H1 (cell line): ENCODE data around the gene RILP.

Experiments used
- EZH2 ChIP-seq: fragments of 200-600 bp; sonication (generic); IDR thresholded peaks from 2 replicates; pipeline ENCODE4 v1.7.1; 2012; ENCODE audit warnings: low read depth, mild to moderate bottlenecking, moderate library complexity, low read length, inconsistent platforms; ENCODE audit not compliant: severe bottlenecking
- USF2 ChIP-seq: IDR thresholded peaks from 2 replicates; pipeline ENCODE4 v1.6.1; 2011; ENCODE audit warnings: low read length, improper control_type of control experiment
- TF ChIP-seq, protein P1 (sequence below), 3 experiments: IDR thresholded peaks; 1 replicate in 2 of 3; 2 replicates in 1 of 3; pipeline versions ENCODE4 v1.5.1 to v1.6.1; 2011; ENCODE audit warnings: low read length in 3 of 3, mild to moderate bottlenecking in 3 of 3, inconsistent platforms in 2 of 3, low read depth in 1 of 3, moderate library complexity in 1 of 3; ENCODE audit not compliant: insufficient read depth in 1 of 3; ENCODE audit errors: control extremely low read depth in 1 of 3

- TF ChIP-seq EZH2: no peak
- TF ChIP-seq, protein P1, sequence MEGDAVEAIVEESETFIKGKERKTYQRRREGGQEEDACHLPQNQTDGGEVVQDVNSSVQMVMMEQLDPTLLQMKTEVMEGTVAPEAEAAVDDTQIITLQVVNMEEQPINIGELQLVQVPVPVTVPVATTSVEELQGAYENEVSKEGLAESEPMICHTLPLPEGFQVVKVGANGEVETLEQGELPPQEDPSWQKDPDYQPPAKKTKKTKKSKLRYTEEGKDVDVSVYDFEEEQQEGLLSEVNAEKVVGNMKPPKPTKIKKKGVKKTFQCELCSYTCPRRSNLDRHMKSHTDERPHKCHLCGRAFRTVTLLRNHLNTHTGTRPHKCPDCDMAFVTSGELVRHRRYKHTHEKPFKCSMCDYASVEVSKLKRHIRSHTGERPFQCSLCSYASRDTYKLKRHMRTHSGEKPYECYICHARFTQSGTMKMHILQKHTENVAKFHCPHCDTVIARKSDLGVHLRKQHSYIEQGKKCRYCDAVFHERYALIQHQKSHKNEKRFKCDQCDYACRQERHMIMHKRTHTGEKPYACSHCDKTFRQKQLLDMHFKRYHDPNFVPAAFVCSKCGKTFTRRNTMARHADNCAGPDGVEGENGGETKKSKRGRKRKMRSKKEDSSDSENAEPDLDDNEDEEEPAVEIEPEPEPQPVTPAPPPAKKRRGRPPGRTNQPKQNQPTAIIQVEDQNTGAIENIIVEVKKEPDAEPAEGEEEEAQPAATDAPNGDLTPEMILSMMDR (IDR thresholded peaks at IDR 0.05; ENCODE audit: control extremely low read depth in 1 of 3, insufficient read depth in 1 of 3, low read depth in 1 of 3, low read length in 3 of 3): no peak
- TF ChIP-seq USF2: no peak
Observed at GRCh38 chr17:1608676-1609075, 41.0 kb downstream of the RILP start.
